VCaP (cell line): ENCODE measurements around the gene OR51F2.
"Not testable (repeated sequence)": the region's sequence is repeated elsewhere in the genome, so short reads cannot be mapped to it uniquely, and the experiment has no call there.

Experiments
- H3K27ac ChIP-seq: fragments of 450-650 bp; 2 replicates; pipeline ENCODE4 v1.5.1; 2017
- TF ChIP-seq, protein P1 (sequence below): fragments of 450-650 bp; conservative IDR thresholded peaks from 2 replicates; pipeline ENCODE4 v1.5.1; 2017; ENCODE audit warnings: mild to moderate bottlenecking, moderate library complexity

Gene OR51F2, protein sequence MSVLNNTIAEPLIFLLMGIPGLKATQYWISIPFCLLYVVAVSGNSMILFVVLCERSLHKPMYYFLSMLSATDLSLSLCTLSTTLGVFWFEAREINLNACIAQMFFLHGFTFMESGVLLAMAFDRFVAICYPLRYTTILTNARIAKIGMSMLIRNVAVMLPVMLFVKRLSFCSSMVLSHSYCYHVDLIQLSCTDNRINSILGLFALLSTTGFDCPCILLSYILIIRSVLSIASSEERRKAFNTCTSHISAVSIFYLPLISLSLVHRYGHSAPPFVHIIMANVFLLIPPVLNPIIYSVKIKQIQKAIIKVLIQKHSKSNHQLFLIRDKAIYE

DNA sequence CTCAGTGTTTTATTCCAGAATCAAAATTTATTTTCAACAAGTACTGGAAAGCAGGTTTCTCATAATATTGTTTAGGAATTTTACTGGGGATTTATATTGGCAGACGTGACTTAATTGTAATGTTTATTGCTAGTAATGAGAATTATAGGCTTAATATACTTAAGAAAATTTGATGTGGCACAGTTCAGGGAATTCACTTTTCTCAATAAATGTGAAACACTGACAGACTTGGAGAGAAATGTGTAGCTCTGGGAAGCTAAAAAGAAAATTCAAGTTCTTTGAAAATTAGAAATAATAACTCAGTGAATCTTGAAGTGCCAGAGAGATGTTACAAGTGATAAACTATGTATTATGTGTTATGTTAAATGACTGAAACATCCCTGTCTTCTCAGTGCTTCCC lies at the start of gene OR51F2:
TSS of gene OR51F2 (plus strand) at position 301 of the 400 bp plus-strand sequence. CDS start 101 bp downstream, outside the sequence.
- TF ChIP-seq, protein P1, sequence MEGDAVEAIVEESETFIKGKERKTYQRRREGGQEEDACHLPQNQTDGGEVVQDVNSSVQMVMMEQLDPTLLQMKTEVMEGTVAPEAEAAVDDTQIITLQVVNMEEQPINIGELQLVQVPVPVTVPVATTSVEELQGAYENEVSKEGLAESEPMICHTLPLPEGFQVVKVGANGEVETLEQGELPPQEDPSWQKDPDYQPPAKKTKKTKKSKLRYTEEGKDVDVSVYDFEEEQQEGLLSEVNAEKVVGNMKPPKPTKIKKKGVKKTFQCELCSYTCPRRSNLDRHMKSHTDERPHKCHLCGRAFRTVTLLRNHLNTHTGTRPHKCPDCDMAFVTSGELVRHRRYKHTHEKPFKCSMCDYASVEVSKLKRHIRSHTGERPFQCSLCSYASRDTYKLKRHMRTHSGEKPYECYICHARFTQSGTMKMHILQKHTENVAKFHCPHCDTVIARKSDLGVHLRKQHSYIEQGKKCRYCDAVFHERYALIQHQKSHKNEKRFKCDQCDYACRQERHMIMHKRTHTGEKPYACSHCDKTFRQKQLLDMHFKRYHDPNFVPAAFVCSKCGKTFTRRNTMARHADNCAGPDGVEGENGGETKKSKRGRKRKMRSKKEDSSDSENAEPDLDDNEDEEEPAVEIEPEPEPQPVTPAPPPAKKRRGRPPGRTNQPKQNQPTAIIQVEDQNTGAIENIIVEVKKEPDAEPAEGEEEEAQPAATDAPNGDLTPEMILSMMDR, result no peak
- H3K27ac ChIP-seq, result no peak within 1 kb of the TSS

DNA sequence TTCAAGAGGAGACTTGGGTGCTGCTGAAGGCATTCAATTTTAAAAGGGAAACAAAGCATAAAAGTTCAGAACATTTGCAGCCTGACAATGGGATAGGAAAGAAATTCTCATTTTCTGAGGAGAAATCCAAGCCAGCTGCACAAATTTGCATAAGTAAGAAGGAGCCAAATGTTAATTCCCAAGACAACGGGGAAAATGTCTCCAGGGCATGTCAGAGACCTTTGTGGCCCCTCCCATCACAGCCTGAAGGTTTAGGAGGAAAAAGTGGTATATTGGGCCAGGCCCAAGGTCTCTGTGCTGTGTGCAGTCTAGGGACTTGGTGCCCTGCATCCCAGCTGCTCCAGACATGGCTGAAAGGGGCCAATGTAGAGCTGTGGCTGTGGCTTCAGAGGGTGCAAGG lies 38.7 kb upstream of the OR51F2 start:
- no peak overlapping the region for H3K27ac ChIP-seq
- TF ChIP-seq, protein P1, result no peak

DNA sequence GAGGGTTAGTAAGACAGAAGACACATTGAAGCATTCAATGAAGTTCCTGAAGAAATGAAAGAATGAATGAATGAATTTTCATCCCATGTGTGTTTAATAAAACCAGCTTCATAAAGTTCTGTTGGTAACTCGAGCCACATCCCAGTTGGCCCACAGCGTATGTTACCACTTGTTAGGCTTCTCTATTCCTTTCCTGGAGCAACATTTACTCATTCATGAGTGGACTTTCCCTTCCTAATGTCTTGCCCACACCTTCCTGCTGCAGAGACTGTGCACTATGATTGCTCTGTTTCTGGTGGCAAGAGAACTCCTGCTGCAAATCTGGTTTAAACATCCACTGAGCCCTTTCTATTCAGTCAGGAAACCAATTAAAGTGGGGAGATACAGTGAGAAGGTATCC lies 23.9 kb upstream of the OR51F2 start:
- TF ChIP-seq, protein P1, result no peak

GRCh38 chr11:4798427-4799183 lies 22.5 kb upstream of the OR51F2 start:
- no peak overlapping the region for H3K27ac ChIP-seq
- TF ChIP-seq, protein P1, result no peak

More for the DNA sequence above, 23.9 kb upstream of the OR51F2 start:
- H3K27ac ChIP-seq, result no peak overlapping the region

DNA sequence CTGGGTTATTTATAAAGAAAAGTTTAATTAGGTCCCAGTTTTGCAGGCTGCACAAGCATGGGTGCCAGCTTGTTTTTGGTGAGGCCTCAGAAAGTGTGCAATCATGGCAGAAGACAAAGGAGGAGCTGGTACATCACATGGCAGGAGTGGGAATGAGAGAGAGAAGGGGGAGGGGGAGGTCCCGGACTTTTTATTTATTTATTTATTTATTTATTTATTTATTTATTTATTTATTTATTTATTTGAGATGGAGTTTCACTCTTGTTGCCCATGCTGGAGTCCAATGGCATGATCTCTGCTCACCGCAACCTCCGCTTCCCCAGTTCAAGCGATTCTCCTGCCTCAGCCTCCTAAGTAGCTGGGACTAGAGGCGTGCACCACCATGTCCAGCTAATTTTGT lies 19.8 kb upstream of the OR51F2 start:
- H3K27ac ChIP-seq, result not testable (repeated sequence)

GRCh38 chr11:4804280-4804679 lies 16.8 kb upstream of the OR51F2 start, which contains the start of gene OR52R1:
Gene OR52R1, minus strand, starts transcription at chr11:4804380. Its CDS starts 0 bp downstream, at chr11:4804380.
- H3K27ac ChIP-seq, result no peak within 1 kb of the TSS
- TF ChIP-seq, protein P1, result no peak

DNA sequence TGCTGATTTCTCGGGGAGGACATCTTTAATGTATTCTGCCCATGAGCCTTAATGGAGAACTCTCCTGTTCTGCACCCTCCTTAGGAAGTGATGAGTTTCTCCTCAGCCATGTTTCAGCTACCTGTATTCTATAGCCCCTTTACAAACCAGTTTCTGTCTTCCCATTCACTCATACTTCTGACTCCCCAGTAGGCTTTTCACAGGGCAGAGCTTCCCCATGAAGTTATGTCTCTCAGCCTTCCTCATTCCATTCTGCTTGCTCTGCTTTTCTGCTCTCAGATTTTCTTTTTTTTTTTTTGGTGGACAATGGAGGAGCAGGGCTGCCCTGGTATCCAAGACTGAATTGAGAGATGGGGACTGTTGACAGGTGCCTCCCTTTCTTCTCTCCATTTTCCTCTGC lies 12.6 kb upstream of the OR51F2 start:
- H3K27ac ChIP-seq, result no peak overlapping the region

More for the DNA sequence above, 12.6 kb upstream of the OR51F2 start:
- TF ChIP-seq, protein P1, result no peak
